Progenitor cell of endocrine pancreas (in vitro differentiated cells): ENCODE results near the gene FAM193A. TPM values are rescaled to one million over a fixed set of nuclear protein-coding genes. Genes with fewer than 3 reads are reported as not detected.
"Not testable (repeated sequence)": the region's sequence is repeated elsewhere in the genome, so short reads cannot be mapped to it uniquely, and the experiment has no call there.

Experiments
- DNase-seq: peaks from one replicate; pipeline ENCODE4 v3.0.0; 2021; ENCODE audit warnings: low spot score; ENCODE audit not compliant: unreplicated experiment
- H3K27ac Mint-ChIP-seq: 2 replicates; pipeline ENCODE4 v1.8.0; 2021; ENCODE audit warnings: mild to moderate bottlenecking, moderate library complexity, mixed read lengths
- H3K27me3 Mint-ChIP-seq: 2 replicates; pipeline ENCODE4 v1.8.0; 2021; ENCODE audit warnings: mixed read lengths
- H3K36me3 Mint-ChIP-seq: 2 replicates; pipeline ENCODE4 v1.8.0; 2022; ENCODE audit warnings: mixed read lengths; ENCODE audit not compliant: insufficient read depth
- H3K4me1 Mint-ChIP-seq: 2 replicates; pipeline ENCODE4 v1.8.0; 2021; ENCODE audit warnings: low read depth, mixed read lengths
- H3K4me3 Mint-ChIP-seq: 2 replicates; pipeline ENCODE4 v1.8.0; 2021; ENCODE audit warnings: low read depth, mild to moderate bottlenecking, moderate library complexity, mixed read lengths
- H3K9me3 Mint-ChIP-seq: 2 replicates; pipeline ENCODE4 v1.8.0; 2021; ENCODE audit warnings: low read depth, mixed read lengths
- total RNA-seq: library from RNA; stranded (reverse); gene quantifications from 2 replicates; pipeline ENCODE4 v1.2.1, GENCODE V29; 2021
- TF ChIP-seq, protein P1 (sequence below): fragments of 200-600 bp; sonication (generic); IDR thresholded peaks from one replicate; pipeline ENCODE4 v1.5.0; 2021; ENCODE audit warnings: antibody characterized with exemption, mild to moderate bottlenecking; ENCODE audit not compliant: unreplicated experiment

The FAM193A gene
- total RNA-seq, 1 donor from 2014 or later, result 53.4 TPM

DNA sequence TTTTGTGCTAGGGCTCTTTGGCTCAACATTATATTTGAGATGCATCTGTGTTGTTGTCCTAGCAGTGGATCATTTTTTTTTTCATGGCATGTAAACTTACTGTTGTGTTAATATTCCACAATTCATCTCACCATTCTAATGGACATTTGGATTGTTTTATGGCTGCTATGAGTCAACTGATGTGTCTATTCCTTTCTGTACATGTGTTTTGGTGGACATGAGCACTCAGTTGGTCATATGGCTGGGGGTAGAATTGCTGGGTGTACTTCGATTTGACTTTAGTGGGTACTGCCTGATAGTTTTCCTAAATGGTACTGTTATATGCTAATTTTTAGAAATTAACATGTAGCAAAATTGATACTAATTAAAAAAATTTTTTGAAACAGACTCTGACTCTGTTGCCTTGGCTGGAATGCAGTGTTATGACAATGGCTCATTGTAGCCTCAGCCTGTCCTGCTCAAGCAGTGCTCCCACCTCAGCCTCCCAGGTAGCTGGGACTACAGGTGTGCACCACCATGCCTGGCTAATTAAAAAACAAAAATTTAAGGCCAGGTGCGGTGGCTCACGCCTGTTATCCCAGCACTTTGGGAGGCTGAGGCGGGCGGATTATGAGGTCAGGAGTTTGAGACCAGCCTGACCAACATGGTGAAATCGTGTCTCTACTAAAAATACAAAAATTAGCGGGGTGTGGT, 9.0 kb downstream of the FAM193A start:
- DNase-seq, result no peak
- TF ChIP-seq, protein P1, sequence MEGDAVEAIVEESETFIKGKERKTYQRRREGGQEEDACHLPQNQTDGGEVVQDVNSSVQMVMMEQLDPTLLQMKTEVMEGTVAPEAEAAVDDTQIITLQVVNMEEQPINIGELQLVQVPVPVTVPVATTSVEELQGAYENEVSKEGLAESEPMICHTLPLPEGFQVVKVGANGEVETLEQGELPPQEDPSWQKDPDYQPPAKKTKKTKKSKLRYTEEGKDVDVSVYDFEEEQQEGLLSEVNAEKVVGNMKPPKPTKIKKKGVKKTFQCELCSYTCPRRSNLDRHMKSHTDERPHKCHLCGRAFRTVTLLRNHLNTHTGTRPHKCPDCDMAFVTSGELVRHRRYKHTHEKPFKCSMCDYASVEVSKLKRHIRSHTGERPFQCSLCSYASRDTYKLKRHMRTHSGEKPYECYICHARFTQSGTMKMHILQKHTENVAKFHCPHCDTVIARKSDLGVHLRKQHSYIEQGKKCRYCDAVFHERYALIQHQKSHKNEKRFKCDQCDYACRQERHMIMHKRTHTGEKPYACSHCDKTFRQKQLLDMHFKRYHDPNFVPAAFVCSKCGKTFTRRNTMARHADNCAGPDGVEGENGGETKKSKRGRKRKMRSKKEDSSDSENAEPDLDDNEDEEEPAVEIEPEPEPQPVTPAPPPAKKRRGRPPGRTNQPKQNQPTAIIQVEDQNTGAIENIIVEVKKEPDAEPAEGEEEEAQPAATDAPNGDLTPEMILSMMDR, result no peak
- no peaks in the 10 kb centered on the region for H3K27me3 Mint-ChIP-seq
- H3K27ac Mint-ChIP-seq, result no peak overlapping the region
- H3K9me3 Mint-ChIP-seq, result no peaks in the 10 kb centered on the region
- H3K4me3 Mint-ChIP-seq, result no peak overlapping the region
- H3K36me3 Mint-ChIP-seq, result peaks cover 6% of the 10 kb centered on the region
- peaks cover 4% of the 10 kb centered on the region for H3K4me1 Mint-ChIP-seq

DNA sequence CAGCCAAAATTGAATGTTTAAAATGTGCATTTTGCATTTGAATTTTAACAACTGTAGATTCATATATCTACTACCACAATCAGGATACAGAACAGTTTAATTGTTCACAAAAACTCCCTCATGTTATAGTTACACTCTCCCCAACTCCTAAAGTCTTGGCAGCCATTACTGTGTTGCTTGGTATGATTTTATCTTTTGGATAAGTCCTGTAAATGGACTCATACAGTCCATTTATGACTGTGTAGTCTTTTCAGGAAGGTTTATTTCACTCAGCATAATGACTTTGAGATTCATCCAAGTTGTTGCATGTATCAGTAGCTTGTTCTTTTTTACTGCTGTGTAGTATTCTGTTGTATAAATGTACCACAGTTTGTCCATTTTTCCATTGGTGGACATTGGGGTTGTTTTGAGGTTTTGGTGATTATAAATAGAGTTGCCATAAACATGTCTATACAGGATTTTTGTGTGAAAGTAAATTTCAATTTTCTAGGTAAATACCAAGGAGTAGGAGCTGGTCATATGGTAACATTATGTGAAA, 9.9 kb downstream of the FAM193A start:
- no peak overlapping the region for H3K27ac Mint-ChIP-seq
- H3K36me3 Mint-ChIP-seq, result peaks cover 6% of the 10 kb centered on the region
- peaks cover 4% of the 10 kb centered on the region for H3K4me1 Mint-ChIP-seq
- TF ChIP-seq, protein P1, result no peak
- H3K27me3 Mint-ChIP-seq, result no peaks in the 10 kb centered on the region
- H3K4me3 Mint-ChIP-seq, result no peak overlapping the region
- H3K9me3 Mint-ChIP-seq, result no peaks in the 10 kb centered on the region
- no peak for DNase-seq

DNA sequence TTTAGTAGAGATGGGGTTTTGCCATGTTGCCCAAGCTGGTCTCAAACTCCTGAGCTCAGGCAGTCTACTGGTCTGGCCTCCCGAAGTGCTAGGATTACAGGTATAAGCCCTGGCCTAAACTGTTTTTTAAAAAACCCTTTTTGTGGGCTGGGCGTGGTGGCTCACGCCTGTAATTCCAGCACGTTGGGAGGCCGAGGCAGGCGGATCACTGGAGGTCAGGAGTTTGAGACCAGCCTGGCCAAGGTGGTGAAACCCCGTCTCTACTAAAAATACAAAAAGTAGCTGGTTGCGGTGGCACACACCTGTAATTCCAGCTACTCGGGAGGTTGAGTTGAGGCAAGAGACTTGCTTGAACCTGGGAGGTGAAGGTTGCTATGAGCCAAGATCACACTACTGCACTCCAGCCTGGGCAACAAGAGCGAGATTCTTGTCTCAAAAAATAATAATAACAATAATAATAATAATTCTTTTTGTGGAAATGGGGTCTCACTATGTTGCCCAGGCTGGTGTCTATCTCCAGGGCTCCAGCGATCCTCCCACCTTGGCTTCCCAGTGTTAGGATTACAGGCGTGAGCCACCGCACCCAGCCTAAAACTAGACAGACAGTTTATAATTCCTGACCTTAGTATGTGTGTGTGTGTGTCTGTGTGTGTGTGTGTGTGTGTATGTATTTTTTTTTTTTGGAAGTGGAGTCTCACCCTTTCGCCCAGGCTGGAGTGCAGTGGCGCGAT, 10.7 kb downstream of the FAM193A start:
- not testable (repeated sequence) for H3K27ac Mint-ChIP-seq, H3K4me1 Mint-ChIP-seq, H3K9me3 Mint-ChIP-seq, H3K4me3 Mint-ChIP-seq, H3K27me3 Mint-ChIP-seq, H3K36me3 Mint-ChIP-seq, DNase-seq

DNA sequence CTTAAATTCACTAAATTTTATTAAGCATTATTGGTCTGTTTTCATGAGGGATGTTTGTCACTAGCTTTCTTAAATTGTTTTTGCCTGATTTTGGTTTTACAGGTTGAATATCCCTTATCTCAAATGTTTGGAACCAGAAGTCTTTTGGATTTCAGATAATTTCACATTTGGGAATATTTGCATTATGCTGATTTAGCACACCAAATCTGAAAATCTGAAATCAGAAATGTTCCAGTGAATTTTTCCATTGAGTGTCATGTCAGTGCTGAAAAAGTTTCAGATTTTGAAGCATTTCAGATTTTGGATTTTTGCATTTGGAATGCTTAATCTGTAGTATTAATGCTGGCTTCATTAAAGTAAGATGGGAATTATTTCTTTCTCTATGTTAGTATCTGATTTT, 14.7 kb downstream of the FAM193A start:
- no peak overlapping the region for H3K4me3 Mint-ChIP-seq

DNA sequence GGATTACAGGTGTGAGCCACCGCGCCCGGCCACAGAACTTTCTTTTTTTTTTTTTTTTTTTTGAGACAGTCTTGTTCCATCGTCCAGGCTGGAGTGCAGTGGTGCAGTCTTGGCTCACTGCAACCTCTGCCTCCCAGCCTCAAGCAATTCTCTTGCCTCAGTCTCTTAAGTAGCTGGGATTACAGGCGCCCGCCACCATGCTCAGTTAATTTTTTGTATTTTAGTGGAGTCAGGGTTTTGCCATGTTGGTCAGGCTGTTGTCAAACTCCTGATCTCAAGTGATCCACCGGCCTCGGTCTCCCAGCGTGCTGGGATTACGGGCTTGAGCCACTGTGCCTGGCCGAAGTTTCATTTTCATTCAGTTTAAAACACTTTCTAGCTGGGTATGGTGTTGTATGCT, 16.4 kb downstream of the FAM193A start:
- Mint-ChIP-seq H3K4me3 (no peak overlapping the region), H3K27ac (no peak overlapping the region), H3K4me1 (peaks cover 1% of the 10 kb centered on the region), H3K27me3 (no peaks in the 10 kb centered on the region), H3K36me3 (peaks cover 2% of the 10 kb centered on the region), H3K9me3 (no peaks in the 10 kb centered on the region)
- DNase-seq, result no peak
- TF ChIP-seq, protein P1, result no peak

More for the DNA sequence above, 14.7 kb downstream of the FAM193A start:
- Mint-ChIP-seq H3K27me3 (no peaks in the 10 kb centered on the region), H3K27ac (no peak overlapping the region), H3K9me3 (no peaks in the 10 kb centered on the region), H3K36me3 (peaks cover 4% of the 10 kb centered on the region), H3K4me1 (peaks cover 1% of the 10 kb centered on the region)
- no peak for DNase-seq
- TF ChIP-seq, protein P1, result no peak
